ENCODE measurements around the gene SCFD2. TPM values are rescaled to one million over a fixed set of nuclear protein-coding genes. Genes with fewer than 3 reads are reported as not detected.
"Not testable (repeated sequence)": the region's sequence is repeated elsewhere in the genome, so short reads cannot be mapped to it uniquely, and the experiment has no call there.

SCFD2 gene
- polyA plus RNA-seq, 12 donors: 10.3 to 13.4 (median 11.6) TPM; not detected in 1

GRCh38 chr4:53193111-53193510 is 172.8 kb downstream of the SCFD2 start:
- no peak for DNase-seq

DNA sequence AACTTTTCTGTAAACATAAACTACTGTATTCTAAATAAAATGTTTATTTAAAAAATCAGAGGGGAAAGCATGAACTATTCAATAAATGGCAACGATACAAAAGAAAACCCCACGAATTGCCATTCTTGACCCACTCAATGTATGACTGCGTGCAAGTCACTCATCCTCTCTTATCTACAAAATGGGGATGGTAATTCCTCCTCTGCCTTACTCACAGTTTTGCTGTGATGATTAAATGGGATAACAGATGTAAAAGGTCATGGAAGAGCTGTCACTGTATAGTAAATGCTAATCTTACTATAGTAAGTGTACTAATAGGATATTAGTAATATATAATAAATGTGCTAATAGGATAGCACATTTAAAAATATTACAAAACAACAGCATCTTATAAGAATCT is 173.4 kb downstream of the SCFD2 start:
- no peak for DNase-seq

- no peak for DNase-seq
These were observed 173.9 kb downstream of the SCFD2 start for GRCh38 chr4:53191997-53192396.

GRCh38 chr4:53189011-53189410 is 176.8 kb downstream of the SCFD2 start:
- DNase-seq: no peak

GRCh38 chr4:53186714-53187358 is 179.0 kb downstream of the SCFD2 start:
- DNase-seq: no peak

GRCh38 chr4:53185869-53186585 is 179.8 kb downstream of the SCFD2 start:
- DNase-seq: peak; percentile 72

GRCh38 chr4:53183754-53184153 is 182.1 kb downstream of the SCFD2 start:
- DNase-seq: no peak

DNA sequence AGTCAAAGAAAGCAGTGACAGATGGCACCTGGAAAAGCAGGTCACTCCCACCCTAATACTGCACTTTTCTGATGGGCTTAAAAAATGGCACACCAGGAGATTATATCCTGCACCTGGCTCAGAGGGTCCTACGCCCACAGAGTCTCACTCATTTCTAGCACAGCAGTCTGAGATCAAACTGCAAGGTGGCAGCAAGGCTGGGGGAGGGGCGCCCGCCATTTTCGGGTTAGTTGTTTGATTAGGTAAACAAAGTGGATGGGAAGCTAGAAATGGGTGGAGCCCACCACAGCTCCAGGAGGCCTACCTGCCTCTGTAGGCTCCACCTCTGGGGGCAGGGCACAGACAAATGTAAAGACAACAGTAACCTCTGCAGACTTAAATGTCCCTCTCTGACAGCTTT is 188.1 kb downstream of the SCFD2 start:
- not testable (repeated sequence) for DNase-seq

DNA sequence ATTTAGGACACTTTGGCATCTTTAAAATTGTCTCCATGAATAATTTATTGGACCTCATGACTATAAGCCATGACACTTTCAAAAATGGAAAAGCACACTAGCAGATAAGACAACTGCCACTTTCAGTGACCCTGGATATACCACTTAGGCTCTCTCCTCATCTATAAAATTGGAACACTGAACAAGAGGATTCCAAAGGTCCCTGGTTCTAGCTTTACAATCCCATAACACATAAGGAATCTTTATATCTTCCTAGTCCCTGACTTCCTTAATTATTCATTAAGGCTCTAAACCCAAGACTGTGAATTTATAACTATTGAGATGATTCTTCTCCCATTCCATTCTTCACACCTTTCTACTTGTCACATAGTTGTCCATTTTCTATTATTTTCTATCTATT is 190.2 kb downstream of the SCFD2 start:
- no peak for DNase-seq

GRCh38 chr4:53174823-53175222 is 191.0 kb downstream of the SCFD2 start:
- DNase-seq: no peak

DNA sequence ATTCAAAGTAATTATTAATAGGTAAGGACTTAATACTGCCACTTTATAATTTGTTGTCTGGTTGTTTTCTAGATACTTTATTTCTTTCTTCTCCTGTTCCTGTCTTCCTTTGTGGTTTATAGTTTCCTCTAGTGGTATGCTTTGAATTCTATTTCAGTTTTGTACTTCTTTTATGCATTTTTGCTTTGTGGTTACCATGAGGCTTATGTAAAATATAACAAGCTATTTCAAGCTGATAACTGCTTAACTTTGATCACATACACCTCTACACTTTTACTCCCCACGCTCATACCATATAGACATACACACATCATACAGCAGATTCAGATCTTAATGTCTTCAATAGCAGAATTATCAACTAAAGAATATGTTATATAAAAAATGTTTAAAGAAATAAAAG is 192.3 kb downstream of the SCFD2 start:
- no peak for DNase-seq

DNA sequence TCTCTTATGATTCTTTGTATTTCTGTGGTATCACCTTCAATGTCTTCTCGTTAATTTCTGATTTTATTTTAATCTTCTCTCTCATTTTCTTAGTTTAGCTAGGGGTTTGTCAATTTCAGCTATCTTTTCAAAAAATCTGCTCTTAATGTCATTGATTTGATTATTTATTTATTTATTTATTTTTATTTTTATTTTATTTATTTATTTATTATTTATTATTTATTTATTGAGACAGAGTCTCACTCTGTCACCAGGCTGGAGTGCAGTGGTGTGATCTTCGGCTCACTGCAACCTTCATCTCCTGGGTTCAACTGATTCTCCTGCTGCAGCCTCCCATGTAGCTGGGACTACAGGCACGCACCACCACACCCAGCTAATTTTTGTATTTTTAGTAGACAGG is 194.1 kb downstream of the SCFD2 start:
- DNase-seq: no peak

DNA sequence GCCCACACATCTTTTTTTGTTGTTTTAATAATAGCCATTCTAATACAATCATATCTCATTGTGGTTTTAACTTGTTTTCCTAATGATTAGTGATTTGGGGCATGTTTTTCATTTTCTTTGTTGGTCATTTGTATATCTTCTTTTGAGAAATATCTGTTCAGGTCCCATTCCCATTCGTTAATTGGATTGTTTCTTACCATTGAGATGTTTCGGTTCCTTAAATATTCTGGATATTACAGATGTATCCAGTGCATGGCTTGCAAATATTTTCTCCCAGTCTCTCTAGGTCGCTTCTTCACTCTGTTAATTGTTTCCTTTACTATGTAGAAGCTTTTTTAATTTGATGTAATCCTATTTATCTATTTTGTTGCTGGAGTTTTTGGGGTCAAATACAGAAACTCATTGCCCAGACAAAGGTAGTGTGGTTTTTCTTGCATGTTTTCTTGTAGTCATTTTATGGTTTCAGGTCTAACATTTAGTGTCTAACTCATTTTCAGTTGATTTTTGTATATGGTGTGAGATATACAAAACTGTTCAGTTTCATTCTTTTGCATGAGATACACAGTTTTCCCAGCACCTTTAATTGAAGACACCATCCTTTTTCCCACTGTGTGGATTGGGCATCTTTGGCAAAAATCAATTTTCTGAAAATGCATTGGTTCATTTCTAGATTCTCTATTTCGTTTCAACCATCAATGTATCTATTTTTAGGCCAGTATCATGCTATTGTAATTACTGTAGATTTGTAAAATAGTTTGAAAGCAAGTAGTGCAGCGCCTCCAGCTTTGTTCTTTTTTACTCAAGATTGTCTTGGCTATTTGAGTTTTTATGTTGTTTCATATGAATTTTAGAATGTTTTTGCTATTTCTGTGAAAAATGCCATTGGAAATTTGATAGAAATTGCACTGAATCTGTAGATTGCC is 195.9 kb downstream of the SCFD2 start:
- DNase-seq: no peak

DNA sequence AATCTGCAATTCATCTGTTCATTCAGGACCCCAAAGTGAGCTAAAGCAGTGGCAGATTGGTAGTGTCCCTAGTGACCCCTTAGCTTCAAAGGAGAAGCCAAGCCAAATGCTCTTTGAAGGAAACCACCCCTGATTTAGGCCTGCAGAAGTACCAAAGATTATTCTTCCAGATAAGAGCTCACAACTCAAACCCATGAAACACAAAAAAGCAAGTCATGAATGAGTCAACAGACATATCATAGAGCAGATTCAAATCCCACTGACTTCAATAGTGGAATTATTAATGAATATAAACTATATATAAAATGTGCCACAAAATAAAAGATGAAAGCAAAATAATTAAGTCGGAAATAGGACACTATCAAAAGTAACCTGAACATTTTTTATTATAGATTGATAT is 197.6 kb downstream of the SCFD2 start:
- DNase-seq: no peak

- DNase-seq: peak; percentile 38
These were observed 202.9 kb downstream of the SCFD2 start for GRCh38 chr4:53162969-53163368.

GRCh38 chr4:53161787-53162433 is 204.0 kb downstream of the SCFD2 start:
- DNase-seq: peak; percentile 59

DNA sequence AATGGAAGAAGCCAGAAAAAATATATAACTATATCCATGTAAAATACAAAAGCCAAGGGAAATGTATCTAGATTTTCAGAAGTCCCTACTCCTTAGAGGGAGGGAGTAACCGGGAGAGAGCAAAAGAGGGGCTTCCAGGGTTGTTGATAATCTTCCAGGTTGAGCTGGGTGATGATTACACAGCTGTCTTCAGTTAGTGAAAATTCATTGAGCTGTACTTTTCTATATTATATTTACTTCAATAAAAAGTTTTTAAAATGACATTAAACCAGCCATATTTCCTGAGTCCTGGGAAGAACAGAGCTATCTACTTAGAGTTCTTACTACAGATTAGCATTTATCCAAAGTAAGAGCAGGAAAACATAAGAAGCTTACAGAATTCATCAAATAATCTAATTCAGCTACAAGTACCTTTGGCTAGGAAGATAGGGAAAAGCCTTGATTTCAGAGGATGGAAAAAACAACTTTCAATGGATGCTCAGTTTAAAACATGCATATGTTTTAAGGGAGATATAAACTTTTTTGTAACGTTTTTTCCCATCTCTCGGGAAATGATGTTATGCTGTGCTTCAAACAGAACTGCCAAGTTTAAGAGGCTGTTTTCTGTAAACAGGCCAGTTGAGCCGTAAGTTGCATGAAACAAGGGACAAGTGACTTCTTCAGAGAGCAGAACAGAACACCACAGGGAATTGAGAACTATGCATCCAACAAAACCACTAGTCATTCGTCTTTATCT is 204.6 kb downstream of the SCFD2 start:
- peak; percentile 84 for DNase-seq

DNA sequence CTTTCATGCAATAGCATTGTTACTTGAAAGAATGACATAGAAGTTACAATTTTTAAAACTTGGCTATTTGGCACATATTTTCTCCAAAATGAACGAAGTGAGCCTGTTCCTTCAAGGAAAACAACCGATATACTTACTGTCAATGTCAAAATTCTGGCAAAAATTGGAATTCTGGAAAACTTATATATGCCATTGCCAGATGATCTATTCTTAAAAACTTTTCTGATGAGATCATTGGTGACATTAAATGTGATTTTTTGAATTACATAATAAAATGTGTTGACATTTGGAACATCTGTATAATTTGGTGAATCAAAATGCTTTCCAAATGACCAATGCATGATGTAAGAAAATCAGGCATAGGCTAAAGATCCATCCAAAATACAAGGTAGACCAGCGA is 209.0 kb downstream of the SCFD2 start:
- peak; percentile 22 for DNase-seq

- no peak for DNase-seq
These were observed 213.4 kb downstream of the SCFD2 start for GRCh38 chr4:53152467-53152866.

GRCh38 chr4:53151489-53151788 is 214.4 kb downstream of the SCFD2 start:
- no peak for DNase-seq

Measured in muscle of arm (tissue), 12 donors.